GM21447 (cell line): ENCODE results near the gene OSBPL10.

Source experiments
- ATAC-seq: cut with Tn5 transposase; IDR thresholded peaks from one replicate; pipeline ENCODE4 v1.9.1; 2021; ENCODE audit not compliant: unreplicated experiment

Gene OSBPL10

DNA sequence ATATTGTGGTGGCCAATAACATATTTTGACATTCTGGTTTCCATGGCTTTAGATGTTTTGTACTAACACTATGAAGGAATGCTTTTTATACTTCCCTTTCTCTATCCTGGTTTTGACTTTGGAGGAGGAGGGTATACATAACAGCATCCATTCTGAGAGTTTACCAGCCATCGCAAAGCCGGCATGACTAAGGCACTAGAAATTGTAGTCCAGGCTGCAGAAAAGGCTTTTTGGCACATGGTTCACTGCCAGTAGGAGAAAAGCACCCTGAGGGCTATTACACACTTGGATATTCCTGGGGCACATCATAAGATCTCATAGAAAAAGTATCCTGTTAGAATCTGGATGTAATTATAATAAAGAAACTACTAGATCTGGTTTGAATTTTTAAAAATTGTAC, 346.6 kb downstream of the OSBPL10 start:
- no peak for ATAC-seq

DNA sequence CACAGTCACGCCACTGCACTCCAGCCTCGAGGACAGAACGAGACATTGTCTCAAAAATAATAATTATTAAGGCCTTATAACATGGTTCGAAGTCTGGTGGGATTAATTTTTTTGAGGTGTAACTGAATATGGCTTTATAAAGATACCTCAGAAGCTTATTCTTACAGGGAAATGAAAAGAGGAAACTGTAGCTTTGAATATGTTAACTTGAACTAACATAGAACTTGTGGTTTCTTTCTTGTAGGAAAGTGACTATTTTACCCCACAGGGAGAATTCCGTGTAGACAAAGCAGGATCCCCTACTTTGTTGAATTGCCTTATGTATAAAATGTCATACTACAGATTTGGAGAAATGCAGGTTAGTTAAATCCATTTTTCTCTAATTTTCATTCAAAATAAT, 352.0 kb downstream of the OSBPL10 start:
- ATAC-seq: no peak

DNA sequence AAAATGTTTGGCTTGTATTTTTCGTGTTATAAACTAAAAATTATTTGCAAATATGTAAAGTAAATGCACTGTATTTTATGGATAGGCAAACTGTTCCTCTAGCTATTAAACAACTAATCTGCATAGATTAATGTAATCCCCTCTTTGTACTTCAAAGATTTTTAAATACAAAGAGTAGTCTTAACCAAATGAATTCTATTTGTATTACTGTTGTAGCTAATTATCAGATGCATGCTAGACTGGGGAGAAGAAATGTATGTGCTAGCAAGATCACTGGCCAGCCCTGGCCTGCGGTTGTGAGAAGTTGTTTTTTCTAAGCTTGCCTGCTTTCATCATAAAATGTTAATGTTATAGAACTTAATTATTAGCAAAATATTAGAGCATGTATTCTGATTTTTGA, 355.7 kb downstream of the OSBPL10 start:
- ATAC-seq: no peak

DNA sequence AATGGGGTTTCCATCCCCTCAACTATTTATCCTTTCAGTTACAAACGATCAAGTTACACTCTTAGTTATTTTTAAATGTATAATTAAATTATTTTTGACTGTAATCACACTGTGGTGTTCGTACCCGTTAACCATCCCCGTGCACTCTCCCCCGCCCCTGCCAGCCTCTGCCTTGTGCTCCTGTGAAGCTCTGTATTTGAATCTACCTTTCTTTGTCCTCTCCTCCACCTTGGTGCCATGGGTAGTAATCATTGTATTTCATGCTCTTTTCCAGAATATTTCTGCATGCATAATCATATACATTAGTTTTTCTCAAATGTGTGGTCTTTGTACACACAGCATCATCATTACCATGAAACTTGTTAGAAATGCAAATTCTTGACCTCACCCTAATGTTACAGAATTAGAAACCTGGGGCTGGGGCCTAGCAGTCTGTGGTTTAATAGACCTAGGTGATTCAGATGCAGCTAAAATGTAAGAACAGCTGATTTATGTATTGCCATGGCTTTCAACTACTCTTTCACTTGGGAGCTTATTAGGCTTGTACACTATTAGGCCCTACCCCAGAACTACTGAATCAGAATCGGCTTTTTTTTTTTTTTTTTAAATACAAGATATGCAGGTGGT, 356.9 kb downstream of the OSBPL10 start:
- ATAC-seq: no peak

DNA sequence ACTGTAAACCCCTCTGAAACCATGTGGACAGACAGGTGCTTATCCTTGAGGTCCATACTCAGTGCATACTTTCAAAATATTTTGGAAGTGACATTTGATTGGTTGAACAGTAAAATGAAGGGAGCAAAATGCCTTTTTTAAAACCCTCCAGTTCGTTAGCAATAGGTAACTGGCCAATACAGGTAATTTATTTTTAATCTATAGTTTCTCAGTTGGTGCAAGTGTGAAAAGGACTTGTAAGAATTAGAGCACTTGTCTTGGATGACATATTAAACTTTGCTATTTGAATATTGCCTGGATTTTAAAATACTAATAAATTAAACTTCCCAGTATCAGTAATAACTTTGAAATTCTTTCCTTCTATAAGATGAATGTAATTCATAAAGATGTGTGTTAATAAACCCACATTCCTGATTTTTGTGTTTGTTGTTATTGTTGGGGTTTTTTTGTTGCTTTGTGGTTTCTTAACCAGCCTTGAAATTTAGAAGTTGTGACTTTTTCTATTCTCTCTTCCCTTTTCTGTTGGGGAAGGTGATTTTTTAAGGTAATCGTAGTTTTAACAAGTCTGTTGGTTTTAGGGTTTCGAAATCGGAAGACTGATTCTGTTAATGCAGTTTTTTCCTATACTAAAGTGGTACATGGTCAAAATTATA, 358.3 kb downstream of the OSBPL10 start:
- peak; percentile 67 for ATAC-seq

DNA sequence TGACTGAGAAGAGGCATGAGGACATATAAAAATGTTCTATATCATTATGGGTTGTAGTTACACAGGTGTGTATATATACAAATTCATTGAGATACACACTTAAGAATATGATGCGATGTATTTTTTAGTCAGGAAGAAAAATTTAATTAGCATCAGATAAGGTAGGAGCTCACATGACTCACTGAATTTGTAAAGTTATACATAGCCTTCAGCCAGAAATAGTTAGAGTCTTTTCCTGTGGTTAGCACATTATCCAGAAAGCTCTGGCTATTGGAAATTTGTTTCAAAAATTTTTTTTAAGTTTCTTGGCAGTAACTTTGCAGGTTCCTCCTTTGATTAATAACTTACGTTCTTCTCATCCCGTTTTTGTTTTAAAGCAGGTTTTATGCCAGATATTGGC, 359.7 kb downstream of the OSBPL10 start:
- no peak for ATAC-seq

DNA sequence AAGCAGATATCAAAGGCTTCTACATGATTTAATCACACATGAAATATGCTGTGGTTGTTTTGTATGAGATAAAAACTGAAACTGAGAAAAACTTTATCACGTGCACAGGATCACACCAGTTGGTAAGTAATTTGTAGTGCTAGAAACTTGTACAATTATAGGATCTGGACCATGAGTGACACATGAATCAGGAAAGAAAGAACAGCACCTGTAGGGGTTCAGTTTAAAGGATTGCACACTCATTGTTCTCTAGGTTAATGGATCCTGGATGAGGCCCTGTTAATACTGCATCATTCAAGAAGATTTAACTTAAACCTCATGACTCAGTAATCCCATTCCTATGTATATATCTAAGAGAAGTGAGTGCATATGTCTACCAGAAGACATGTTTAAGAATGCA, 360.4 kb downstream of the OSBPL10 start:
- no peak for ATAC-seq

DNA sequence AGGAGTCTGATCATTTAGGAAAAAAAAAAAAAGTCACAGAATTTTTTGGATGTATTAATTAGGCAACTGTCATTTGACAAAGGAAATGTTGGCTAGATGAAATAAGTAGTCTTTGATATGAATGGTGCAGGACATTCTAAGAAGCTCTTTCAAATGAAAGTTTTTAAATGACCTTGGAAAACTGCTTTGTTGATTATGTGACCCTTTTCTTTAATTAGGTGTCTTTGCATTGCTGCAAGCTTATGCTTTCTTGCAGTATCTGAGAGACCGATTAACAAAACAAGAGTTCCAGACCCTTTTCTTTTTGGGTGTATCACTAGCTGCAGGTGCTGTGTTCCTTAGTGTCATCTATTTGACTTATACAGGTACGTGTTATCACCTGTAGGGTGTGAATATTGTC, 364.4 kb downstream of the OSBPL10 start:
- ATAC-seq: no peak

DNA sequence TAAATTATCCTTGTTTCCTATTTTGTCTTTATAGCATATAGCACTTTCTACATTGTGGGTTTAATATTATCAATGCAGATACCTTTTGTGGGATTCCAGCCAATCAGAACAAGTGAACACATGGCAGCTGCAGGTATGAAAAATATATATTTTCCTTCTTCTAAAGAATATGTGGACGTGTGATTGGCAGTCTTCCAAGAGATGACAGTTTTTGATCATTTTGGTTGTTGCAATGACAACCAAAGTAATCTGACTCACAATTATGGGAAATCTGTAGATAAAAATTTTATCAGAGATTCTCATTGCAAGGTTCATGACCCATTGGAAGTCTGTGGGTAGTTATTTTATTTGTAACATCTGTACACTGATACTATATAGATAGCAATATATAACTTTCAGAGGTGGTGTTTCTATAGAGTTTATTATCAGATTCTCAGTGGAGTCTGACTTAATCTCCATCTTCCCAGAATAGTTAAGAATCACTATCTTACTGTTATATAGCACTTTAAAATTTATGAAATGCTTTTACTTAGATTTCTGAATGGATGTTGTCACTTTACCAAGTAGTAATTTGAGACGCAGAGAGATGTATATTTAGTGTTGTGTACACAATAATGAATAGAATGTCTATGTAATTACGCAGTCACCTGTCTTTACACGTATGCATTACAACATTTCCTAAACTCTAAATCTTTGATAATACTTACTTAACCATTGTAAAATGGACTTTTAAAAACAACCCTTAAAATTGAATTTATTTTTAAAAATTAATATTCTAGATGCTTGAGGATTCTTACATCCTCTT, 365.8 kb downstream of the OSBPL10 start:
- ATAC-seq: no peak

DNA sequence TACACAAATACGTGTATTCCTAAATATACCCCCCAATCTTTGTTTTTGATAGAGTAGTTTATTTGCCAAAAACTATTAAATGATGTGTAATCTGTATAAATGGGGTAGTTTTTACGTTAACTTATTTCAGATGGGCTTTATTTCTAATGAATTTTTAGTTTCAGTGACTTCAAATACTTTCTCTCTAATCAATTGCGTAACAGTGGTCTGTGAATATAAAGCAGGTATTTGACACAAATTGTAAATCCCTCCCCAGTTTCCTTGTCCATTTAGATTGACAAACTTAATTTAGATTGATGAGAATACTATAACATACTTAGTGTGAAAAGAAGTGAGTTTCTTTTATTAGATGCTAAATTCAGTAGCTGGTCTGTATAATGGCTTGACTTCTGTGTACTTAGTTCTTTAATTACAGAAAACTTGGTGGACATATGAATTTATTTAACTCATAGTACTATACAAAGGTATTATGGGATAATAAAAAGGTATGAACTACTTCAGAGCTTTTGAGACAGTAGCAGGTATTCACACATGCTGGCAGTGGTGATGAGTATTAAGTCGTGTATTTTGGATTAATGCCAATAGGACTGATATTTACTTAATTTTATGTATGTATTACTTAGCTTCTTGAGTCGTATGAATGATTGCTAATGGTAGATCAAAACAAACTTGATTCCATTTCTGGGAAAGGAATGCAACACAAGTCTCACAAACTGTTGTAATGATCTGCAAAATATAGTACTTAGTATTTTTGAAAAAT, 366.7 kb downstream of the OSBPL10 start:
- no peak for ATAC-seq

DNA sequence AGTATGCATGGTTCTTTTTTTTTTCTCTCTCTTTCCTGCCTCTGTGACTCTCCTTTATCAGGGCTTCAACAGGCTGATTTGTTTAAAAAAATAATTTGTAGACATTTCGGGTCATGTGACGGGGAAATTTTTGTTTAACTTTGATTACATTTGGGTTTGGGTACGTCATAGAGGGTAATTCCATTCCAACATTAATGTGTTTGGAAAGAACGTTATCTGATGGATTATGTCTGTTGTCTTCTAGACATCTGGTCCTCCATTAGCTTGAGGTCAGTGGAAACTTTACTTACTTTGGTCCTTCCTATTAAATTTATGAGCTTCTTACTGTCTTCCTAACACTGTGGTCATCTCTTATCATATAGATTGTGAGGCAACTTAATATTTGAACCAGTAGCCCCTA, 367.4 kb downstream of the OSBPL10 start:
- ATAC-seq: no peak

DNA sequence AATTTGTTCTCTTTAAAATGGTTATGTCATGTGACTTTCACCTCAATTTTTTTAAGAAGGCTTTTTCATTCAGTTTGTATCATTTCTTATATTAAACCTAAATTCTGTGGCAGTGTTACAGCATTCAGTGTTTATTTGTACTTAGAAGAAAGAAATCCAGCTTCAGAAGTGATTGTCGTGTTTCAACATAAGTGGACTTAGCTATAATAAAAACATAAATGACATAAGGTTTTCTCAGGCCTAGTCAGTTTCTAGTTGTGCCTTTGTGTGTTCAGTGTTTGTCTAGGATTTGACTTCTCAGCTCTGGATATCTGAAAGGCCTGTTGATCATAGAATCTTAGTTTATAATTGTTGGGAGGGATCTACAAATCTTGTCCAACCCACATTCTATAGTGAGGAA, 367.9 kb downstream of the OSBPL10 start:
- ATAC-seq: no peak
